Measurements from ENCODE around the gene STYXL1. TPM values are rescaled to one million over a fixed set of nuclear protein-coding genes. Genes with fewer than 3 reads are reported as not detected.

STYXL1 gene
- total RNA-seq, 1 donor from 2014 or later = 56.1 TPM

DNA sequence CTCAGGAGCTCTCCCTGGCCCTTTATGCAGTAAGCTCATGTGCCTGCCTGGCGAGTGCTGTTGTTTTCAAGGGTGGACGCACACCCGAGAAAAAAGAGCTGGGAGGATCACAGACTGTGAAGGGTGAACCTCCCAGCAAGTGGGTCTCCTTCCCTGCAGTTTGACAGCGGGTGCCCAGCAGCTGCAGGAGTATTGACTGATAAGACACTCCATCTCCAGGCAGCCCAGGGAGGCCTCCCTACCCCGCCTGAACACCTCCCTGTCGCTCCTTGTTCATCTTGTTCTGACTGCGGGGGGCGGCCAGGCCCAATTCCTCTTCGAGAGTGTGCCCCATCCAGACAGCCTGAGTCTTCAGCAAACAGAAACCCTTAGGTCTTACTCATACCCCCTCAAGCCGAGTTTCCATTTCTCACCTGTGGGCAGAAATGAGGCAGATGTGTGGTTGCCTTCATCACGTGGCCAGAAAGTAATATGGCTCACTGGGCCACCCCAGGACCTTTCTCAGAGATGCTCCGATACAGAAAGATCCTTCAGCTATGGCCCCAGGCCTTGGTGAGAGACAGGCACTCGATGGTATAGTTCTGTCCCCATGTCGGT, 17.3 kb upstream of the STYXL1 start:
- H3K9me3 Mint-ChIP-seq = no peaks in the 10 kb centered on the region
- no peak overlapping the region for H3K27ac Mint-ChIP-seq
- H3K4me1 Mint-ChIP-seq = no peaks in the 10 kb centered on the region
- Histone ChIP-seq H3K27ac (no peak overlapping the region), H3K27me3 (no peaks in the 10 kb centered on the region), H3K79me2 (ENCODE audit: low read depth) (no peaks in the 10 kb centered on the region), H3F3A (ENCODE audit: low read depth) (no peaks in the 10 kb centered on the region), H3K9ac (no peak overlapping the region), H3K36me3 (no peaks in the 10 kb centered on the region), H4K20me1 (ENCODE audit: low read depth) (no peaks in the 10 kb centered on the region), H3K4me2 (no peak overlapping the region), H2AFZ (replicated peaks) (no peak overlapping the region), H3K4me1 (no peaks in the 10 kb centered on the region), H3K9me3 (ENCODE audit: low read depth) (no peaks in the 10 kb centered on the region), H3K4me3 (no peak overlapping the region)
- no peak for DNase-seq (ENCODE audit: low spot score)
- TF ChIP-seq EZH2phosphoT487 (IDR thresholded peaks at IDR 0.05) (no peak), EZH2 (IDR thresholded peaks at IDR 0.05) (no peak)
- TF ChIP-seq, protein P1, sequence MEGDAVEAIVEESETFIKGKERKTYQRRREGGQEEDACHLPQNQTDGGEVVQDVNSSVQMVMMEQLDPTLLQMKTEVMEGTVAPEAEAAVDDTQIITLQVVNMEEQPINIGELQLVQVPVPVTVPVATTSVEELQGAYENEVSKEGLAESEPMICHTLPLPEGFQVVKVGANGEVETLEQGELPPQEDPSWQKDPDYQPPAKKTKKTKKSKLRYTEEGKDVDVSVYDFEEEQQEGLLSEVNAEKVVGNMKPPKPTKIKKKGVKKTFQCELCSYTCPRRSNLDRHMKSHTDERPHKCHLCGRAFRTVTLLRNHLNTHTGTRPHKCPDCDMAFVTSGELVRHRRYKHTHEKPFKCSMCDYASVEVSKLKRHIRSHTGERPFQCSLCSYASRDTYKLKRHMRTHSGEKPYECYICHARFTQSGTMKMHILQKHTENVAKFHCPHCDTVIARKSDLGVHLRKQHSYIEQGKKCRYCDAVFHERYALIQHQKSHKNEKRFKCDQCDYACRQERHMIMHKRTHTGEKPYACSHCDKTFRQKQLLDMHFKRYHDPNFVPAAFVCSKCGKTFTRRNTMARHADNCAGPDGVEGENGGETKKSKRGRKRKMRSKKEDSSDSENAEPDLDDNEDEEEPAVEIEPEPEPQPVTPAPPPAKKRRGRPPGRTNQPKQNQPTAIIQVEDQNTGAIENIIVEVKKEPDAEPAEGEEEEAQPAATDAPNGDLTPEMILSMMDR (IDR thresholded peaks at IDR 0.05) = no peak
- peaks cover 29% of the 10 kb centered on the region for H3K36me3 Mint-ChIP-seq
- H3K27me3 Mint-ChIP-seq (ENCODE audit: insufficient read depth, low read depth) = no peaks in the 10 kb centered on the region
- H3K4me3 Mint-ChIP-seq = no peak overlapping the region

DNA sequence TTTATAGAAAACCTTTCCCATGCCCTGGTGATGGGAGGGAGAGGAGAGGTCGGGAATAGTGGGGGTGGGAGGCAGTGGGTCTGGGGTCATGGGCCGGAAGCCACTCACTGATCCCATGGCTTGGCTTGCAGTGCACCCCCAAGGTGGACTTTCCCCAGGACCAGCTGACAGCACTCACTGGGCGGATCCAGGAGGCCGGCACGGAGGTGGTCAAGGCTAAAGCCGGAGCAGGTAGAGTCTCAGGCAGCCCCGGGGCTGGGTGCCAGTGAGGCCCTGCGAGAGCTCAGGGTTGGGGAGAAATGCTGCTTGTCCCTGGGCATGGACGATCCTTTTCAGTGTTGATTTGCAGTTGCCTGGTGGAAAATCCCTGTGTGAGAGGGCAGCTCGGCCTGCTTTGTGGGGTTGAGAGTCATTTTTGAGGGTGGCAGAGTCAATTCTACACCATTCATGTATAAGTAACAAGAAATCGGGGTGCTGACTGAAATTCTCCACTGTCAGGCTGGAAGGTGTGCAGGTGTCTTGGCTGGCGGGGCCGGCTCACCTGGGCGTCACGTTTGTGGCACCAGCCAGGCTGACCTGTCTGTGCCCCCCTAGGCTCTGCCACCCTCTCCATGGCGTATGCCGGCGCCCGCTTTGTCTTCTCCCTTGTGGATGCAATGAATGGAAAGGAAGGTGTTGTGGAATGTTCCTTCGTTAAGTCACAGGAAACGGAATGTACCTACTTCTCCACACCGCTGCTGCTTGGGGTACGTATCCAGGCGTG, 16.6 kb upstream of the STYXL1 start:
- H3K4me3 ChIP-seq = no peak overlapping the region
- Mint-ChIP-seq H3K4me3 (no peak overlapping the region), H3K27me3 (ENCODE audit: insufficient read depth, low read depth) (no peaks in the 10 kb centered on the region), H3K36me3 (peaks cover 32% of the 10 kb centered on the region), H3K27ac (no peak overlapping the region), H3K9me3 (no peaks in the 10 kb centered on the region), H3K4me1 (no peaks in the 10 kb centered on the region)
- no peaks in the 10 kb centered on the region for H3K27me3 ChIP-seq
- H3K4me2 ChIP-seq = no peak overlapping the region
- no peak overlapping the region for H2AFZ ChIP-seq (replicated peaks)
- H3K4me1 ChIP-seq = no peaks in the 10 kb centered on the region
- H3K36me3 ChIP-seq = no peaks in the 10 kb centered on the region
- DNase-seq (ENCODE audit: low spot score) = no peak
- H3K9me3 ChIP-seq (ENCODE audit: low read depth) = no peaks in the 10 kb centered on the region
- no peak overlapping the region for H3K27ac ChIP-seq
- H4K20me1 ChIP-seq (ENCODE audit: low read depth) = no peaks in the 10 kb centered on the region
- no peaks in the 10 kb centered on the region for H3K79me2 ChIP-seq (ENCODE audit: low read depth)
- H3F3A ChIP-seq (ENCODE audit: low read depth) = no peaks in the 10 kb centered on the region
- no peak overlapping the region for H3K9ac ChIP-seq
- TF ChIP-seq, protein P1 (IDR thresholded peaks at IDR 0.05) = no peak
- TF ChIP-seq EZH2 (IDR thresholded peaks at IDR 0.05) = no peak
- TF ChIP-seq EZH2phosphoT487 (IDR thresholded peaks at IDR 0.05) = no peak

DNA sequence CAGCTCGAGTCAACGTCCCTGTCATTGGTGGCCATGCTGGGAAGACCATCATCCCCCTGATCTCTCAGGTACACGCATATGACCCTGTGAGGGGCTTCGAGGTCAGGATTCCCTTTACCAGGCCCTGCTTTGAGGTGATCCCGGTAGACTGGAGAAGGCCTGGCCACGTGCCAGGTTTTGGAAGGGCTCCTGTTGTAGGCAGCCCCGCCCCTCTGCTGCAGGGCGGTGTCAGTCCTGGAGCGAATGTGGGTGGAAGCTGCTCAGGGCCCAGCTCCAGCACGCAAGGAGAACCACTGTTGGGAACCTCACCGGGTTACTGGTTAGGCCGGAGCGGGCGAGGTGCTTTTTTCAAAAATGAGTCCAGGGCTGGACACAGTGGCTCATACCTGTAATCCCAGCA, 15.7 kb upstream of the STYXL1 start:
- no peak overlapping the region for H3K9ac ChIP-seq
- Mint-ChIP-seq H3K27ac (no peak overlapping the region), H3K4me3 (no peak overlapping the region), H3K27me3 (ENCODE audit: insufficient read depth, low read depth) (no peaks in the 10 kb centered on the region), H3K4me1 (no peaks in the 10 kb centered on the region), H3K9me3 (no peaks in the 10 kb centered on the region), H3K36me3 (peaks cover 33% of the 10 kb centered on the region)
- H2AFZ ChIP-seq (replicated peaks) = no peak overlapping the region
- no peaks in the 10 kb centered on the region for H3K79me2 ChIP-seq (ENCODE audit: low read depth)
- no peak overlapping the region for H3K4me2 ChIP-seq
- no peak overlapping the region for H3K4me3 ChIP-seq
- H3F3A ChIP-seq (ENCODE audit: low read depth) = no peaks in the 10 kb centered on the region
- no peaks in the 10 kb centered on the region for H3K36me3 ChIP-seq
- H4K20me1 ChIP-seq (ENCODE audit: low read depth) = no peaks in the 10 kb centered on the region
- no peaks in the 10 kb centered on the region for H3K9me3 ChIP-seq (ENCODE audit: low read depth)
- no peak for TF ChIP-seq EZH2 (IDR thresholded peaks at IDR 0.05)
- TF ChIP-seq EZH2phosphoT487 (IDR thresholded peaks at IDR 0.05) = no peak
- H3K27ac ChIP-seq = no peak overlapping the region
- DNase-seq (ENCODE audit: low spot score) = no peak
- no peaks in the 10 kb centered on the region for H3K4me1 ChIP-seq
- H3K27me3 ChIP-seq = no peaks in the 10 kb centered on the region

DNA sequence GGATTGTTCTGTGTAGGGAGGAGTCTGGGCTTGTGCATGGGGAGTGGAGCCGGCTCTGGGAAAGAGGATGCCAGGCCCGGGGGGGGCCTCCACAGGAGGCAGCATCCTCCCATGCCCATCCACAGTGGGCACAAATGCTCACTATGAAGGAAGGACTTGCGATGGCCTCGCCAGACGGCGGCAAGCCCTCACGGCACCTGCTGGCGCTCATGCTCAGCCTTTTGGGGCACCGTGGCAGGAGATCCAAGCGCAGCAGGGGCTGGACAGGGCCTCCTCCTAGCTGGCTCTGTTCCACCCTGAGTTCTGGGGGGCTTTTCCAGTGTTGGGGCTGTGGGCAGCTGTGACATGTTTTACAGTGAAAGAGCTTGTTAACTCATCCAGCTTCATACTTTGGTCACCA, 15.3 kb upstream of the STYXL1 start:
- no peak for TF ChIP-seq EZH2 (IDR thresholded peaks at IDR 0.05)
- TF ChIP-seq, protein P1 (IDR thresholded peaks at IDR 0.05) = no peak
- TF ChIP-seq EZH2phosphoT487 (IDR thresholded peaks at IDR 0.05) = no peak
- Mint-ChIP-seq H3K4me1 (no peaks in the 10 kb centered on the region), H3K9me3 (no peaks in the 10 kb centered on the region), H3K27me3 (ENCODE audit: insufficient read depth, low read depth) (no peaks in the 10 kb centered on the region), H3K4me3 (no peak overlapping the region), H3K36me3 (peaks cover 37% of the 10 kb centered on the region), H3K27ac (no peak overlapping the region)
- Histone ChIP-seq H3K9ac (no peak overlapping the region), H3K4me1 (no peaks in the 10 kb centered on the region), H4K20me1 (ENCODE audit: low read depth) (no peaks in the 10 kb centered on the region), H3K27me3 (no peaks in the 10 kb centered on the region), H3K9me3 (ENCODE audit: low read depth) (no peaks in the 10 kb centered on the region), H3K36me3 (no peaks in the 10 kb centered on the region), H3K4me2 (no peak overlapping the region), H3K79me2 (ENCODE audit: low read depth) (no peaks in the 10 kb centered on the region), H3F3A (ENCODE audit: low read depth) (no peaks in the 10 kb centered on the region), H2AFZ (replicated peaks) (no peak overlapping the region), H3K27ac (no peak overlapping the region), H3K4me3 (no peak overlapping the region)
- no peak for DNase-seq (ENCODE audit: low spot score)

All from neural progenitor cell (in vitro differentiated cells).